ENCODE measurements around the gene NPL. TPM values are rescaled to one million over a fixed set of nuclear protein-coding genes. Genes with fewer than 3 reads are reported as not detected.

The NPL gene
- total and polyA plus RNA-seq, 9 of the 15 experiments (the other 6 are each of a cell fraction or from before 2014, with no cell fraction given): 9.9 to 22.3 (median 14.2) TPM

- Histone ChIP-seq H2AFZ (ENCODE audit: low read depth, low read length) (peak overlapping the region; percentile 56; the same call in 1 of the 2 replicates), H3K9me1 (ENCODE audit: control insufficient read depth, insufficient read depth, low read length) (no peaks in the 10 kb centered on the region), H3K27me3 (ENCODE audit: control insufficient read depth in 2 of 2, insufficient read depth in 2 of 2, low read length in 2 of 2) (no peaks in the 10 kb centered on the region), H3K4me2 (ENCODE audit: insufficient read depth, low read length) (no peak overlapping the region), H3K9me3 (replicated peaks; ENCODE audit: control insufficient read depth, insufficient read depth, low read depth, low read length) (no peaks in the 10 kb centered on the region), H3K27ac (ENCODE audit: extremely low read depth, low read depth, low read length) (no peak overlapping the region), H3K9ac (ENCODE audit: insufficient read depth in 1 of 2, low read depth in 2 of 2, low read length in 2 of 2) (no peak overlapping the region), H3K4me1 (replicated peaks in 1 of 2; ENCODE audit: control insufficient read depth in 2 of 2, insufficient read depth in 2 of 2, low read length in 2 of 2) (peaks cover 8 to 20% of the 10 kb centered on the region in 2 experiments; a peak in 4 of 5 replicates), H3K36me3 (ENCODE audit: control insufficient read depth, insufficient read depth, low read length) (no peaks in the 10 kb centered on the region), H3K4me3 (no peak overlapping the region), H4K20me1 (replicated peaks; ENCODE audit: control insufficient read depth, insufficient read depth, low read length) (no peaks in the 10 kb centered on the region; the same call in 1 of the 2 replicates), H3K79me2 (ENCODE audit: control insufficient read depth, insufficient read depth, low read length) (no peaks in the 10 kb centered on the region)
- BruUV-seq (replicated peaks): no TSS peak
- FAIRE-seq (no peak), DNase-seq (ENCODE audit: extremely low read depth in 1 of 4, low spot score in 3 of 4) (peak in 3 of 4 experiments; percentile 28 to 70 (median 38)), ATAC-seq (peak; percentile 21; the same call in 1 of the 3 replicates)
- 16% methylated on average over 4 of the region's 4 CpGs for WGBS (ENCODE audit: insufficient coverage, low coverage, missing lambda C conversion rate)
- POLR2A ChIA-PET: interaction anchor here (0.6 to 1.3 kb wide), 6 partner anchors 38 to 1695 kb away, joined by 3 to 4 read pairs (median 4); no protein-coding TSS in a partner anchor
- intact Hi-C loops (cut with micrococcal nuclease) (loop anchor here (5.0 kb wide), 2 partner anchors 77 to 482 kb away; no protein-coding TSS in a partner anchor), in situ Hi-C loops (cut with MboI) (loop anchor here (5.0 to 10.0 kb wide), 3 partner anchors 187 to 700 kb away; no protein-coding TSS in a partner anchor)
- CTCF ChIA-PET (ENCODE audit: low intra/inter-chr PET ratio): interaction anchor here (0.6 to 4.7 kb wide), 6 partner anchors 146 to 700 kb away, joined by 3 to 53 read pairs (median 14); no protein-coding TSS in a partner anchor
- no peak for TF ChIP-seq CAMTA2 (CRISPR knock-in tag; conservative IDR thresholded peaks at IDR 0.05)
- TF ChIP-seq THRAP3 (IDR thresholded peaks at IDR 0.05; ENCODE audit: borderline replicate concordance): no peak
- TF ChIP-seq, protein P1, sequence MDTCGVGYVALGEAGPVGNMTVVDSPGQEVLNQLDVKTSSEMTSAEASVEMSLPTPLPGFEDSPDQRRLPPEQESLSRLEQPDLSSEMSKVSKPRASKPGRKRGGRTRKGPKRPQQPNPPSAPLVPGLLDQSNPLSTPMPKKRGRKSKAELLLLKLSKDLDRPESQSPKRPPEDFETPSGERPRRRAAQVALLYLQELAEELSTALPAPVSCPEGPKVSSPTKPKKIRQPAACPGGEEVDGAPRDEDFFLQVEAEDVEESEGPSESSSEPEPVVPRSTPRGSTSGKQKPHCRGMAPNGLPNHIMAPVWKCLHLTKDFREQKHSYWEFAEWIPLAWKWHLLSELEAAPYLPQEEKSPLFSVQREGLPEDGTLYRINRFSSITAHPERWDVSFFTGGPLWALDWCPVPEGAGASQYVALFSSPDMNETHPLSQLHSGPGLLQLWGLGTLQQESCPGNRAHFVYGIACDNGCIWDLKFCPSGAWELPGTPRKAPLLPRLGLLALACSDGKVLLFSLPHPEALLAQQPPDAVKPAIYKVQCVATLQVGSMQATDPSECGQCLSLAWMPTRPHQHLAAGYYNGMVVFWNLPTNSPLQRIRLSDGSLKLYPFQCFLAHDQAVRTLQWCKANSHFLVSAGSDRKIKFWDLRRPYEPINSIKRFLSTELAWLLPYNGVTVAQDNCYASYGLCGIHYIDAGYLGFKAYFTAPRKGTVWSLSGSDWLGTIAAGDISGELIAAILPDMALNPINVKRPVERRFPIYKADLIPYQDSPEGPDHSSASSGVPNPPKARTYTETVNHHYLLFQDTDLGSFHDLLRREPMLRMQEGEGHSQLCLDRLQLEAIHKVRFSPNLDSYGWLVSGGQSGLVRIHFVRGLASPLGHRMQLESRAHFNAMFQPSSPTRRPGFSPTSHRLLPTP (IDR thresholded peaks at IDR 0.05; ENCODE audit: borderline replicate concordance, extremely low read depth, insufficient read length): no peak
- no peak for TF ChIP-seq ZNF431 (CRISPR knock-in tag; IDR thresholded peaks at IDR 0.05)
- no peak for TF ChIP-seq ZKSCAN3 (CRISPR knock-in tag; IDR thresholded peaks at IDR 0.05)
- peak; percentile 52; the same call in 1 of the 2 replicates for TF ChIP-seq SMC3 (conservative IDR thresholded peaks at IDR 0.05; ENCODE audit: insufficient read depth, low read depth, low read length)
- no peak for TF ChIP-seq U2AF2 (optimal IDR thresholded peaks at IDR 0.05; ENCODE audit: low read depth, low read length)
- TF ChIP-seq SIN3A (IDR thresholded peaks at IDR 0.05; ENCODE audit: borderline replicate concordance in 2 of 2, control insufficient read depth in 1 of 2, low read depth in 2 of 2, low read length in 2 of 2): no peak
- no peak for TF ChIP-seq E4F1 (CRISPR knock-in tag; IDR thresholded peaks at IDR 0.05; ENCODE audit: borderline replicate concordance)
- TF ChIP-seq, protein P2, sequence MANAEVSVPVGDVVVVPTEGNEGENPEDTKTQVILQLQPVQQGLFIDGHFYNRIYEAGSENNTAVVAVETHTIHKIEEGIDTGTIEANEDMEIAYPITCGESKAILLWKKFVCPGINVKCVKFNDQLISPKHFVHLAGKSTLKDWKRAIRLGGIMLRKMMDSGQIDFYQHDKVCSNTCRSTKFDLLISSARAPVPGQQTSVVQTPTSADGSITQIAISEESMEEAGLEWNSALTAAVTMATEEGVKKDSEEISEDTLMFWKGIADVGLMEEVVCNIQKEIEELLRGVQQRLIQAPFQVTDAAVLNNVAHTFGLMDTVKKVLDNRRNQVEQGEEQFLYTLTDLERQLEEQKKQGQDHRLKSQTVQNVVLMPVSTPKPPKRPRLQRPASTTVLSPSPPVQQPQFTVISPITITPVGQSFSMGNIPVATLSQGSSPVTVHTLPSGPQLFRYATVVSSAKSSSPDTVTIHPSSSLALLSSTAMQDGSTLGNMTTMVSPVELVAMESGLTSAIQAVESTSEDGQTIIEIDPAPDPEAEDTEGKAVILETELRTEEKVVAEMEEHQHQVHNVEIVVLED (CRISPR knock-in tag; IDR thresholded peaks at IDR 0.05): no peak
- TF ChIP-seq SMARCB1 (IDR thresholded peaks at IDR 0.05; ENCODE audit: insufficient read length, low read depth): no peak
- no peak for TF ChIP-seq OTX1 (CRISPR knock-in tag; IDR thresholded peaks at IDR 0.05)
- no peak for TF ChIP-seq MYBL2 (IDR thresholded peaks at IDR 0.05; ENCODE audit: low read depth)
- no peak for TF ChIP-seq MYBL2 (CRISPR knock-in tag; IDR thresholded peaks at IDR 0.05; ENCODE audit: borderline replicate concordance)
Measured at GRCh38 chr1:182784556-182785171, 4.9 kb upstream of the NPL start.

Data from K562 (cell line).